Esophagus squamous epithelium (tissue), 4 donors: ENCODE data around the gene TUBE1.

Experiments
- CTCF ChIP-seq, 6 experiments: fragments of 450-650 bp in 4 of 6; fragments of 200-600 bp in 2 of 6; sonication (generic) in 2 of 6; IDR thresholded peaks; one replicate each; pipeline ENCODE4 v1.5.1; 2016 to 2019; ENCODE audit warnings: antibody characterized with exemption in 6 of 6, mild to moderate bottlenecking in 4 of 6, moderate library complexity in 4 of 6
- POLR2A ChIP-seq, 4 donors: fragments of 450-650 bp; IDR thresholded peaks; one replicate each; pipeline ENCODE4 v1.6.1; 2017; ENCODE audit warnings: antibody characterized with exemption in 4 of 4, mild to moderate bottlenecking in 4 of 4, moderate library complexity in 3 of 4

GRCh38 chr6:112113918-112114317 lies 26.6 kb upstream of the TUBE1 start:
- TF ChIP-seq CTCF (IDR thresholded peaks at IDR 0.05) = no peak
- no peak for TF ChIP-seq POLR2A (IDR thresholded peaks at IDR 0.05)
